Liver (tissue), 9 donors: ENCODE results near the gene FAM98B. TPM values are rescaled to one million over a fixed set of nuclear protein-coding genes. Genes with fewer than 3 reads are reported as not detected.

ENCODE experiments used
- DNase-seq: peaks from one replicate; pipeline ENCODE4 v3.0.0-alpha.2; 2017; ENCODE audit warnings: low spot score
- H3K27ac ChIP-seq, 2 donors: one replicate each; pipeline ENCODE4 v1.7.0; 2013; ENCODE audit warnings: inconsistent platforms in 2 of 2, low read length in 2 of 2, control low read depth in 1 of 2, low read depth in 1 of 2, mild to moderate bottlenecking in 1 of 2
- H3K27me3 ChIP-seq, 4 donors: one replicate each; pipeline versions ENCODE4 v1.6.1 to v1.7.0; 2013; ENCODE audit warnings: low read length in 3 of 4, inconsistent platforms in 1 of 4, mild to moderate bottlenecking in 1 of 4, moderate library complexity in 1 of 4; ENCODE audit not compliant: control insufficient read depth in 4 of 4, insufficient read depth in 4 of 4
- H3K36me3 ChIP-seq, 4 donors: one replicate each; pipeline versions ENCODE4 v1.6.1 to v1.7.0; 2013; ENCODE audit warnings: low read length in 3 of 4, mild to moderate bottlenecking in 3 of 4, low read depth in 1 of 4, moderate library complexity in 1 of 4; ENCODE audit not compliant: control insufficient read depth in 4 of 4, insufficient read depth in 3 of 4
- H3K4me1 ChIP-seq, 4 donors: one replicate each; pipeline versions ENCODE4 v1.6.1 to v1.7.0; 2013; ENCODE audit warnings: low read length in 3 of 4, mild to moderate bottlenecking in 3 of 4, moderate library complexity in 1 of 4; ENCODE audit not compliant: control insufficient read depth in 4 of 4, insufficient read depth in 4 of 4
- H3K4me3 ChIP-seq, 3 donors: one replicate each; pipeline versions ENCODE4 v1.6.1 to v1.7.0; 2013; ENCODE audit warnings: low read length in 3 of 3, control low read depth in 1 of 3, low read depth in 1 of 3, mild to moderate bottlenecking in 1 of 3
- H3K9ac ChIP-seq, 2 donors: one replicate each; pipeline ENCODE4 v1.7.0; 2013; ENCODE audit warnings: low read length in 2 of 2, mild to moderate bottlenecking in 2 of 2, moderate library complexity in 2 of 2, control low read depth in 1 of 2, low read depth in 1 of 2
- H3K9me3 ChIP-seq, 4 donors: one replicate each; pipeline versions ENCODE4 v1.6.1 to v1.7.0; 2013; ENCODE audit warnings: low read length in 3 of 4; ENCODE audit not compliant: control insufficient read depth in 4 of 4
- ATF3 ChIP-seq: IDR thresholded peaks from 2 replicates; pipeline ENCODE4 v1.6.1; 2016; ENCODE audit warnings: antibody characterized with exemption
- EGR1 ChIP-seq, 2 donors: IDR thresholded peaks; 2 replicates each; pipeline ENCODE4 v1.6.1; 2016 to 2018; ENCODE audit warnings: antibody characterized with exemption in 2 of 2, low read depth in 2 of 2
- FOXA1 ChIP-seq: IDR thresholded peaks from 2 replicates; pipeline ENCODE4 v1.6.1; 2016; ENCODE audit warnings: antibody characterized with exemption
- FOXA2 ChIP-seq: IDR thresholded peaks from 2 replicates; pipeline ENCODE4 v1.6.1; 2016; ENCODE audit warnings: antibody characterized with exemption
- GABPA ChIP-seq, 2 donors: IDR thresholded peaks in 1 of 2; conservative IDR thresholded peaks in 1 of 2; 2 replicates each; pipeline ENCODE4 v1.6.1; 2016; ENCODE audit warnings: antibody characterized with exemption in 2 of 2, mild to moderate bottlenecking in 1 of 2, moderate library complexity in 1 of 2
- HNF4A ChIP-seq, 2 donors: conservative IDR thresholded peaks; 2 replicates each; pipeline ENCODE4 v1.6.1; 2016; ENCODE audit warnings: antibody characterized with exemption in 2 of 2, mild to moderate bottlenecking in 2 of 2
- HNF4G ChIP-seq: IDR thresholded peaks from 2 replicates; pipeline ENCODE4 v1.6.1; 2016; ENCODE audit warnings: antibody characterized with exemption
- JUND ChIP-seq, 2 donors: IDR thresholded peaks; 2 replicates each; pipeline ENCODE4 v1.6.1; 2016; ENCODE audit warnings: antibody characterized with exemption in 2 of 2
- MAX ChIP-seq: IDR thresholded peaks from 2 replicates; pipeline ENCODE4 v1.6.1; 2016; ENCODE audit warnings: antibody characterized with exemption
- NR2F2 ChIP-seq: IDR thresholded peaks from 2 replicates; pipeline ENCODE4 v1.6.1; 2016; ENCODE audit warnings: antibody characterized with exemption
- RAD21 ChIP-seq, 2 donors: IDR thresholded peaks; 2 replicates each; pipeline ENCODE4 v1.6.1; 2016; ENCODE audit warnings: antibody characterized with exemption in 2 of 2, mild to moderate bottlenecking in 2 of 2
- REST ChIP-seq: IDR thresholded peaks from 2 replicates; pipeline ENCODE4 v1.6.1; 2016; ENCODE audit warnings: antibody characterized with exemption, mild to moderate bottlenecking
- RXRA ChIP-seq, 2 donors: IDR thresholded peaks; 2 replicates each; pipeline ENCODE4 v1.6.1; 2017 to 2018; ENCODE audit warnings: antibody characterized with exemption in 2 of 2, mild to moderate bottlenecking in 1 of 2
- SP1 ChIP-seq: IDR thresholded peaks from 2 replicates; pipeline ENCODE4 v1.6.1; 2018; ENCODE audit warnings: antibody characterized with exemption, mild to moderate bottlenecking
- TAF1 ChIP-seq: conservative IDR thresholded peaks from 2 replicates; pipeline ENCODE4 v1.6.1; 2016; ENCODE audit warnings: antibody characterized with exemption, mild to moderate bottlenecking
- YY1 ChIP-seq: IDR thresholded peaks from 2 replicates; pipeline ENCODE4 v1.6.1; 2016; ENCODE audit warnings: antibody characterized with exemption, mild to moderate bottlenecking
- ZBTB33 ChIP-seq: IDR thresholded peaks from 2 replicates; pipeline ENCODE4 v1.6.1; 2016; ENCODE audit warnings: antibody characterized with exemption
- WGBS: extraction: QIAGEN DNeasy Blood & Tissue Kit; methylation state at CpG from one replicate; pipeline ENCODE4 v1.1.7; 2013; 5-methylcytosine and 5-hydroxymethylcytosine counted together
- polyA plus RNA-seq, 2 donors: library from polyadenylated mRNA; stranded (reverse) in 1 of 2; unstranded in 1 of 2; fragments of 200-250 nt in 1 of 2; fragments of >200 nt in 1 of 2; fragmentation: Nextera tagmentation in 1 of 2; extraction: Ambion mirVana in 1 of 2; gene quantifications; one replicate each; pipeline versions ENCODE4 v1.2.1 to v1.2.3, GENCODE V29; 2013 to 2015
- total RNA-seq, 2 donors: library from RNA; depleted of rRNA; stranded (reverse); fragments of >200 nt; gene quantifications; one replicate each; pipeline ENCODE4 v1.2.3, GENCODE V29; 2014
- donor health status: healthy.
- donor health status: healthy.
- donor health status: healthy.
- donor health status: healthy.
- donor health status: healthy.

The FAM98B gene
- total and polyA plus RNA-seq, 4 donors = 1.5 to 12.2 (median 4.3) TPM

- no peak for DNase-seq
- 91% methylated on average over 1 of the region's 1 CpG for WGBS
- Histone ChIP-seq H3K9ac (no peak overlapping the region), H3K27ac (no peak overlapping the region), H3K4me3 (no peak overlapping the region), H3K27me3 (peaks cover 0 to 3% (median 0%) of the 10 kb centered on the region in 4 donors), H3K36me3 (no peaks in the 10 kb centered on the region), H3K9me3 (no peaks in the 10 kb centered on the region), H3K4me1 (no peaks in the 10 kb centered on the region)
- TF ChIP-seq RAD21 (IDR thresholded peaks at IDR 0.05) (no peak), FOXA1 (no peak), GABPA (IDR thresholded peaks at IDR 0.05 in 1 of 2, conservative IDR thresholded peaks at IDR 0.05 in 1 of 2) (no peak), YY1 (no peak), TAF1 (no peak), HNF4A (conservative IDR thresholded peaks at IDR 0.05) (no peak), FOXA2 (no peak), EGR1 (IDR thresholded peaks at IDR 0.05; ENCODE audit: low read depth in 2 of 2) (no peak), MAX (no peak)
Measured at GRCh38 chr15:38425269-38425668, 28.7 kb upstream of the FAM98B start.

GRCh38 chr15:38427380-38427779 is 26.5 kb upstream of the FAM98B start:
- Histone ChIP-seq H3K27ac (no peak overlapping the region), H3K9me3 (no peaks in the 10 kb centered on the region), H3K4me3 (no peak overlapping the region), H3K9ac (no peak overlapping the region), H3K36me3 (no peaks in the 10 kb centered on the region), H3K4me1 (no peaks in the 10 kb centered on the region), H3K27me3 (peaks cover 0 to 4% (median 0%) of the 10 kb centered on the region in 4 donors)
- no peak for DNase-seq
- no peak for TF ChIP-seq FOXA1
- TF ChIP-seq JUND (IDR thresholded peaks at IDR 0.05) = no peak
- no peak for TF ChIP-seq HNF4G
- TF ChIP-seq RXRA (IDR thresholded peaks at IDR 0.05) = no peak
- no peak for TF ChIP-seq EGR1 (IDR thresholded peaks at IDR 0.05; ENCODE audit: low read depth in 2 of 2)
- no peak for TF ChIP-seq HNF4A (conservative IDR thresholded peaks at IDR 0.05)
- no peak for TF ChIP-seq ATF3
- TF ChIP-seq YY1 = no peak
- no peak for TF ChIP-seq GABPA (IDR thresholded peaks at IDR 0.05 in 1 of 2, conservative IDR thresholded peaks at IDR 0.05 in 1 of 2)
- no peak for TF ChIP-seq NR2F2
- no peak for TF ChIP-seq MAX
- TF ChIP-seq RAD21 (IDR thresholded peaks at IDR 0.05) = no peak
- no peak for TF ChIP-seq FOXA2
- no peak for TF ChIP-seq SP1
- TF ChIP-seq TAF1 = no peak
- no peak for TF ChIP-seq REST
- TF ChIP-seq ZBTB33 = no peak
- 84% methylated on average over 1 of the region's 1 CpG for WGBS
